Tibial nerve (tissue), 3 donors: ENCODE measurements around the gene FOXL1.

Experiments
- EP300 ChIP-seq, 2 donors: sonication (generic); formaldehyde crosslinking; IDR thresholded peaks; one replicate each; pipeline ENCODE4 v1.6.1; 2017; ENCODE audit warnings: antibody characterized with exemption in 2 of 2, mild to moderate bottlenecking in 1 of 2
- POLR2A ChIP-seq, 2 donors: fragments of 450-650 bp; IDR thresholded peaks; one replicate each; pipeline ENCODE4 v1.6.1; 2017; ENCODE audit warnings: antibody characterized with exemption in 2 of 2, mild to moderate bottlenecking in 2 of 2, moderate library complexity in 2 of 2

GRCh38 chr16:86616906-86617305, 38.6 kb downstream of the FOXL1 start:
- TF ChIP-seq EP300 (IDR thresholded peaks at IDR 0.05) = no peak
- TF ChIP-seq POLR2A (IDR thresholded peaks at IDR 0.05) = no peak
